Measurements from ENCODE around the gene C1orf226.

GRCh38 chr1:162383091-162383490 is 1.6 kb downstream of the C1orf226 start:
- no peak for TF ChIP-seq REST (IDR thresholded peaks at IDR 0.05)
- TF ChIP-seq YY1 (IDR thresholded peaks at IDR 0.05) = no peak
- no peak for TF ChIP-seq ZBTB33 (IDR thresholded peaks at IDR 0.05)
- TF ChIP-seq CTCF (IDR thresholded peaks at IDR 0.05; ENCODE audit: low read depth, low read length, missing input control) = no peak

Data from liver (tissue), 2 donors.